Mesothelial cell of epicardium (in vitro differentiated cells): Measurements from ENCODE around the gene DGUOK. TPM values are rescaled to one million over a fixed set of nuclear protein-coding genes. Genes with fewer than 3 reads are reported as not detected.

Source experiments
- DNase-seq, 2 experiments: peaks; one replicate each; pipeline ENCODE4 v3.0.0; 2021; ENCODE audit warnings: low spot score in 2 of 2; ENCODE audit not compliant: unreplicated experiment in 2 of 2
- H3K27ac Mint-ChIP-seq: 2 replicates; pipeline ENCODE4 v1.8.0; 2021; ENCODE audit warnings: mixed read lengths
- H3K27me3 Mint-ChIP-seq: 2 replicates; pipeline ENCODE4 v1.8.0; 2021; ENCODE audit warnings: low read depth, mixed read lengths
- H3K36me3 Mint-ChIP-seq: 2 replicates; pipeline ENCODE4 v1.8.0; 2021; ENCODE audit warnings: mixed read lengths
- H3K4me1 Mint-ChIP-seq: 2 replicates; pipeline ENCODE4 v1.8.0; 2021; ENCODE audit warnings: mixed read lengths
- H3K4me3 Mint-ChIP-seq: 2 replicates; pipeline ENCODE4 v1.8.0; 2021; ENCODE audit warnings: mild to moderate bottlenecking, moderate library complexity, mixed read lengths
- H3K9me3 Mint-ChIP-seq: 2 replicates; pipeline ENCODE4 v1.8.0; 2021; ENCODE audit warnings: mixed read lengths
- total RNA-seq: library from RNA; stranded (reverse); gene quantifications from 3 replicates; pipeline ENCODE4 v1.2.1, GENCODE V29; 2021
- TF ChIP-seq, protein P1 (sequence below): fragments of 200-600 bp; sonication (generic); IDR thresholded peaks from one replicate; pipeline ENCODE4 v1.5.0; 2021; ENCODE audit warnings: antibody characterized with exemption; ENCODE audit not compliant: unreplicated experiment

DGUOK gene
- total RNA-seq, 1 donor from 2014 or later, result 69.5 TPM

DNA sequence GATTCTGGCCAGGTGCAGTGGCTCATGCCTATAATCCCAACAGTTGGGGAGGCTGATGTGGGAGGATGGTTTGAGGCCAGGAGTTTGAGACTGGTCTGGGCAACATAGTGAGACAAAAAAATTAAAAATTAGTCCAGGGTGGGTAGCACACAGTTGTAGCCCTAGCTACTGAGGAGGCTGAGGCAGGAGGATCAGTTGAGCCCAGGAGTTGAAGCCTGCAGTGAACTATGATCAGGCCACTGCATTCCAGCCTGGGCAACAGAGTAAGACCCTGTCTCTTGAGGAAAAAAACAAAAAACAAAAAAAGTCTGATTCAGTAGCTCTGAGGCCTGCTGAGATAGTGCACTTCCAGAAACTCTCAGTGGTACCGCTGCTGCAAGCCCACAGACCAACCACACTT lies 50.1 kb downstream of the DGUOK start:
- no peak overlapping the region for H3K4me3 Mint-ChIP-seq
- H3K9me3 Mint-ChIP-seq, result no peaks in the 10 kb centered on the region
- TF ChIP-seq, protein P1, sequence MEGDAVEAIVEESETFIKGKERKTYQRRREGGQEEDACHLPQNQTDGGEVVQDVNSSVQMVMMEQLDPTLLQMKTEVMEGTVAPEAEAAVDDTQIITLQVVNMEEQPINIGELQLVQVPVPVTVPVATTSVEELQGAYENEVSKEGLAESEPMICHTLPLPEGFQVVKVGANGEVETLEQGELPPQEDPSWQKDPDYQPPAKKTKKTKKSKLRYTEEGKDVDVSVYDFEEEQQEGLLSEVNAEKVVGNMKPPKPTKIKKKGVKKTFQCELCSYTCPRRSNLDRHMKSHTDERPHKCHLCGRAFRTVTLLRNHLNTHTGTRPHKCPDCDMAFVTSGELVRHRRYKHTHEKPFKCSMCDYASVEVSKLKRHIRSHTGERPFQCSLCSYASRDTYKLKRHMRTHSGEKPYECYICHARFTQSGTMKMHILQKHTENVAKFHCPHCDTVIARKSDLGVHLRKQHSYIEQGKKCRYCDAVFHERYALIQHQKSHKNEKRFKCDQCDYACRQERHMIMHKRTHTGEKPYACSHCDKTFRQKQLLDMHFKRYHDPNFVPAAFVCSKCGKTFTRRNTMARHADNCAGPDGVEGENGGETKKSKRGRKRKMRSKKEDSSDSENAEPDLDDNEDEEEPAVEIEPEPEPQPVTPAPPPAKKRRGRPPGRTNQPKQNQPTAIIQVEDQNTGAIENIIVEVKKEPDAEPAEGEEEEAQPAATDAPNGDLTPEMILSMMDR, result no peak
- no peak overlapping the region for H3K27ac Mint-ChIP-seq
- no peaks in the 10 kb centered on the region for H3K36me3 Mint-ChIP-seq
- H3K27me3 Mint-ChIP-seq, result peaks cover 31% of the 10 kb centered on the region
- no peak for DNase-seq
- H3K4me1 Mint-ChIP-seq, result peaks cover 34% of the 10 kb centered on the region

DNA sequence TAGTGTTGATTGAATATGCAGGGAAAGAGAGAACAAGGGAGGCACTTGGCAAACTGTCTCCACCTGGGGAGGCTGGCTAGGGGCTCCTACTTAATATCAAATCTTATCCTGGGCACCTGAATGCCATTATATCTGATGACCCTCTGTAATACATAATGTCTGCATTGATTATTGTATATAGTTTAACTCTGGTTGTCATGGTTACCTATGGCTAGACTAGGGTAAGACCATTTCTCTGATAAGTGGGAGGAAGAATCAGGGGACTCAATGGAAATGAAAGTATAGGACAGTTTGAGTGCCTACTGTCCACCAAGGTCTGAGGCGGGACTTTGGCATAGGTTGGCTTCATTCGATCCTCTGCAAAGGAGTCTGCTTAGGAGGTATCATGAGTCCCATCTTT lies 50.8 kb downstream of the DGUOK start:
- H3K27me3 Mint-ChIP-seq, result peaks cover 35% of the 10 kb centered on the region
- TF ChIP-seq, protein P1, result no peak
- H3K4me1 Mint-ChIP-seq, result peaks cover 41% of the 10 kb centered on the region
- no peak overlapping the region for H3K4me3 Mint-ChIP-seq
- no peaks in the 10 kb centered on the region for H3K36me3 Mint-ChIP-seq
- H3K27ac Mint-ChIP-seq, result no peak overlapping the region
- no peak for DNase-seq
- no peaks in the 10 kb centered on the region for H3K9me3 Mint-ChIP-seq

DNA sequence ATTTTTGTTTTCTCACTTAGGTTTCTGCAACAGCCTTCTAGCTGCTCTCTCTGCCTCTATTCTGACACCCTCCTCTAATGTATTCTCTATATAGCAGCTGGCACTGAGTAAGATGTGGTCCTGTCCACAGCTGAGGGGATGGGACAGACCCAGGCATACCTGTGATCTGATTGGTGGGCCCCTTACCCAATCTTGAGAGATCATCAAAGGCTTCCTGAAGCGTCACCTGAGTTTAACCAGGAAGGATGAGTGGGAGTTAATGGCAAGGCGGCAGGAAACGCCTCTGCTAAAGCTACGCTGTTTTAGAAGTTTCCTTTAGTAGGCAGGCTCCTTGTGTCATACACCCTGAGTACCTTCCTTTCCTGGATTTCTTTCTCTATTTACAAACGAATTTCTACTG lies 52.3 kb downstream of the DGUOK start:
- DNase-seq, result no peak
- Mint-ChIP-seq H3K4me1 (peaks cover 53% of the 10 kb centered on the region), H3K9me3 (no peaks in the 10 kb centered on the region), H3K27ac (no peak overlapping the region), H3K36me3 (no peaks in the 10 kb centered on the region), H3K4me3 (peak overlapping the region; percentile 1), H3K27me3 (peaks cover 35% of the 10 kb centered on the region)
- TF ChIP-seq, protein P1, result no peak

DNA sequence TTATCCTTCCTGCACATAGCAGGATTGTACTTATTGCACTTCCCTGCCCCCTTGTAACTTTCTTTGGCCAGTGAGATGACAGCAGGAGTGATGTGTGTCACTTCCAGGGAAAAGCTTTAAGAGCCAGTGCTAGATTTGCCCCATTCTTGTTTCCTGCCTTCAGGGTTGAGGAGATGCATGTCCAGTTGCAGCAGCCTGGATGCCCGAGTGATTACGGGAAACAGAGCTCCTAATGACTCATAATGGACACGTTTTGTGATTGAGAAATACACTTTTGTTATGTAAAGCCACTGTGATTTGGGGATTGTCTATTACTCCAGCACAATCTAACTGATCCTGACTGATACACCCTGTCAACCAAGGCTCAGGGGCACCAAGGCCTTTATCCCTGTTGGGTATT lies 53.0 kb downstream of the DGUOK start:
- H3K27ac Mint-ChIP-seq, result no peak overlapping the region
- peaks cover 53% of the 10 kb centered on the region for H3K4me1 Mint-ChIP-seq
- H3K4me3 Mint-ChIP-seq, result no peak overlapping the region
- DNase-seq, result no peak
- TF ChIP-seq, protein P1, result no peak
- H3K9me3 Mint-ChIP-seq, result no peaks in the 10 kb centered on the region
- H3K27me3 Mint-ChIP-seq, result peaks cover 35% of the 10 kb centered on the region
- H3K36me3 Mint-ChIP-seq, result no peaks in the 10 kb centered on the region

DNA sequence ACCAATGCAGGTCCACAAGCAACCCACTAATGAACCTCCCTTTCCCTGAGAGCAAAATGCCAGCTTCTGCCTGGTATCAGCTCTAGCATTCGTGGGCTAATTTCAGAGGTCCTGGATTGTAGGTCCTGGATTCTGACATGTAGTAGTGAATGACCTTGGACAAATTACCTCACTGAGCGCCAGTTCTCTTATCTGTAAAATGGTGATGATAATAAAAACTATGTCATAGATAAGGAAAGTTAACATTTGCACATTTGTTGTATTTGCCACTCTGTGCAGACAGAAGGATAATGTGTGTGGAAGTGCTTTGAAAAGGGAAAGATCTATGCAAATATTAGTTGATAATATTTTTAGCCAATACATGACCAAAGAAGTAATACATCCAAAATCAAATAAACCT lies 53.9 kb downstream of the DGUOK start:
- Mint-ChIP-seq H3K4me1 (peaks cover 53% of the 10 kb centered on the region), H3K36me3 (no peaks in the 10 kb centered on the region), H3K27me3 (peaks cover 35% of the 10 kb centered on the region), H3K9me3 (no peaks in the 10 kb centered on the region), H3K27ac (no peak overlapping the region), H3K4me3 (peak overlapping the region; percentile 67)
- DNase-seq, result no peak
- TF ChIP-seq, protein P1, result no peak
